H1 (cell line): ENCODE data around the gene ACSF2. TPM values are rescaled to one million over a fixed set of nuclear protein-coding genes. Genes with fewer than 3 reads are reported as not detected.
A peak's percentile ranks its signal among the peaks of the same experiment; 100 is the strongest.

ENCODE experiments used
- CTCF ChIA-PET: fragments of 300-600 bp; sonication (Branson Sonifier 250); formaldehyde crosslinking; loops from one replicate; lab custom pipeline; 2021; ENCODE audit not compliant: partially characterized antibody; lab: Charles Lee
- POLR2A ChIA-PET: fragments of 300-600 bp; sonication (Branson Sonifier 250); formaldehyde crosslinking; loops from one replicate; lab custom pipeline; 2021; ENCODE audit warnings: inconsistent platforms; ENCODE audit not compliant: partially characterized antibody; lab: Charles Lee
- DNase-seq, 2 experiments: peaks; one replicate each; pipeline versions ENCODE4 v3.0.0 to v3.0.0-alpha.2; 2010 to 2022; ENCODE audit warnings: low spot score in 2 of 2, low read depth in 1 of 2, mixed read lengths in 1 of 2
- FAIRE-seq: peaks from 2 replicates; lab custom pipeline; 2011; peaks lifted over from hg19 to GRCh38; lab: Jason Lieb, UNC
- H2AFZ ChIP-seq: 2 replicates; pipeline ENCODE4 v1.8.1; 2012; ENCODE audit warnings: low read length, inconsistent platforms
- H2AK5ac ChIP-seq: 2 replicates; pipeline ENCODE4 v1.6.1; 2013; ENCODE audit warnings: low read depth, low read length
- H2BK120ac ChIP-seq: replicated peaks from 2 replicates; pipeline ENCODE3; 2013; ENCODE audit warnings: low read depth, low read length, inconsistent platforms
- H2BK12ac ChIP-seq: 2 replicates; pipeline ENCODE4 v1.6.1; 2013; ENCODE audit warnings: low read depth, low read length
- H2BK15ac ChIP-seq: 2 replicates; pipeline ENCODE4 v1.6.1; 2013; ENCODE audit warnings: low read length
- H2BK20ac ChIP-seq: 2 replicates; pipeline ENCODE4 v1.6.1; 2013; ENCODE audit warnings: low read length
- H2BK5ac ChIP-seq: 2 replicates; pipeline ENCODE4 v1.6.1; 2013; ENCODE audit warnings: low read depth, low read length
- H3K14ac ChIP-seq: 2 replicates; pipeline ENCODE4 v1.6.1; 2013; ENCODE audit warnings: inconsistent platforms; ENCODE audit not compliant: insufficient read length
- H3K18ac ChIP-seq: 2 replicates; pipeline ENCODE4 v1.6.1; 2013; ENCODE audit warnings: low read length; ENCODE audit errors: extremely low read depth
- H3K23ac ChIP-seq: 2 replicates; pipeline ENCODE4 v1.6.1; 2013; ENCODE audit warnings: inconsistent platforms; ENCODE audit not compliant: insufficient read length
- H3K23me2 ChIP-seq: 2 replicates; pipeline ENCODE4 v1.6.1; 2013; ENCODE audit warnings: low read depth, low read length
- H3K27ac ChIP-seq: 2 replicates; pipeline ENCODE4 v1.6.1; 2011; ENCODE audit warnings: low read depth, low read length, inconsistent platforms
- H3K27me3 ChIP-seq, 4 experiments: replicated peaks in 1 of 4; 1 replicate in 1 of 4; 2 replicates in 3 of 4; pipeline versions ENCODE4 v1.6.1 to v1.8.1; 2011 to 2013; ENCODE audit warnings: low read length in 3 of 4, mild to moderate bottlenecking in 3 of 4, inconsistent platforms in 2 of 4, mixed read lengths in 2 of 4, moderate library complexity in 1 of 4; ENCODE audit not compliant: control insufficient read depth in 3 of 4, insufficient read depth in 3 of 4; ENCODE audit errors: extremely low read depth in 1 of 4
- H3K36me3 ChIP-seq, 4 experiments: 2 replicates each; pipeline versions ENCODE4 v1.6.1 to v1.8.1; 2011 to 2013; ENCODE audit warnings: mild to moderate bottlenecking in 4 of 4, low read length in 3 of 4, moderate library complexity in 2 of 4, control low read depth in 1 of 4, inconsistent platforms in 1 of 4; ENCODE audit not compliant: insufficient read depth in 4 of 4, control insufficient read depth in 2 of 4
- H3K4ac ChIP-seq: replicated peaks from 2 replicates; pipeline ENCODE3; 2013; ENCODE audit warnings: low read length, low read depth, mixed read lengths, inconsistent platforms; ENCODE audit not compliant: insufficient read length
- H3K4me1 ChIP-seq, 4 experiments: replicated peaks in 1 of 4; 1 replicate in 1 of 4; 2 replicates in 3 of 4; pipeline versions ENCODE4 v1.6.1 to v1.8.1; 2011 to 2013; ENCODE audit warnings: low read length in 3 of 4, inconsistent platforms in 2 of 4, mixed read lengths in 1 of 4; ENCODE audit not compliant: insufficient read depth in 4 of 4, control insufficient read depth in 3 of 4
- H3K4me2 ChIP-seq, 2 experiments: 2 replicates each; pipeline versions ENCODE4 v1.6.1 to v1.8.1; 2011 to 2013; ENCODE audit warnings: low read depth in 2 of 2, low read length in 2 of 2, control low read depth in 1 of 2, inconsistent platforms in 1 of 2, mild to moderate bottlenecking in 1 of 2; ENCODE audit not compliant: insufficient read depth in 1 of 2
- H3K4me3 ChIP-seq, 4 experiments: fragments of 200-600, 300-600 bp in 1 of 4; sonication (generic), shearing (Covaris generic), sonication (Bioruptor Twin) in 1 of 4; 2 replicates each; pipeline versions ENCODE4 v1.5.1 to v1.8.1; 2011 to 2016; ENCODE audit warnings: low read length in 4 of 4, low read depth in 3 of 4, control low read depth in 2 of 4, inconsistent platforms in 2 of 4, mild to moderate bottlenecking in 2 of 4, mixed read lengths in 1 of 4, moderate library complexity in 1 of 4; ENCODE audit not compliant: insufficient read depth in 2 of 4; ENCODE audit errors: extremely low read depth in 1 of 4
- H3K56ac ChIP-seq: replicated peaks from 2 replicates; pipeline ENCODE3; 2013; ENCODE audit warnings: low read depth, mild to moderate bottlenecking, mixed read lengths, low read length, inconsistent platforms; ENCODE audit not compliant: insufficient read length
- H3K79me1 ChIP-seq: 2 replicates; pipeline ENCODE4 v1.6.1; 2013; ENCODE audit warnings: low read depth, low read length, control low read depth
- H3K79me2 ChIP-seq, 2 experiments: 2 replicates each; pipeline versions ENCODE4 v1.6.1 to v1.8.1; 2012 to 2013; ENCODE audit warnings: low read length in 2 of 2, mild to moderate bottlenecking in 2 of 2, inconsistent platforms in 1 of 2; ENCODE audit not compliant: insufficient read depth in 2 of 2, control insufficient read depth in 1 of 2
- H3K9ac ChIP-seq, 4 experiments: replicated peaks in 1 of 4; 1 replicate in 1 of 4; 2 replicates in 3 of 4; pipeline versions ENCODE4 v1.6.1 to v1.8.1; 2011 to 2013; ENCODE audit warnings: low read depth in 3 of 4, low read length in 3 of 4, control low read depth in 2 of 4, mild to moderate bottlenecking in 2 of 4, moderate library complexity in 2 of 4, inconsistent platforms in 1 of 4; ENCODE audit errors: extremely low read depth in 1 of 4
- H3K9me3 ChIP-seq, 2 experiments: 2 replicates each; pipeline versions ENCODE4 v1.6.1 to v1.8.1; 2012 to 2013; ENCODE audit warnings: mild to moderate bottlenecking in 2 of 2, moderate library complexity in 2 of 2, control low read depth in 1 of 2, inconsistent platforms in 1 of 2, low read depth in 1 of 2, low read length in 1 of 2, mixed read lengths in 1 of 2; ENCODE audit not compliant: insufficient read depth in 2 of 2
- H4K20me1 ChIP-seq, 2 experiments: replicated peaks in 1 of 2; 2 replicates each; pipeline versions ENCODE3 to v1.8.1; 2011 to 2013; ENCODE audit warnings: inconsistent platforms in 2 of 2, low read length in 2 of 2, mild to moderate bottlenecking in 1 of 2; ENCODE audit not compliant: insufficient read depth in 2 of 2, control insufficient read depth in 1 of 2
- H4K5ac ChIP-seq: 2 replicates; pipeline ENCODE4 v1.6.1; 2013; ENCODE audit warnings: low read length, low read depth, mixed read lengths, inconsistent platforms; ENCODE audit not compliant: insufficient read length
- H4K8ac ChIP-seq: 2 replicates; pipeline ENCODE4 v1.8.0; 2013; ENCODE audit warnings: mild to moderate bottlenecking, moderate library complexity, low read length, inconsistent platforms; ENCODE audit not compliant: insufficient read depth; ENCODE audit errors: extremely low read depth
- H4K91ac ChIP-seq: replicated peaks from 2 replicates; pipeline ENCODE3; 2013; ENCODE audit warnings: low read length, mixed read lengths, inconsistent platforms; ENCODE audit not compliant: insufficient read length
- CEBPB ChIP-seq: IDR thresholded peaks from 2 replicates; pipeline ENCODE4 v1.6.1; 2012; ENCODE audit warnings: low read depth, low read length
- JUND ChIP-seq: IDR thresholded peaks from 2 replicates; pipeline ENCODE4 v1.6.1; 2011; ENCODE audit warnings: mild to moderate bottlenecking, improper control_type of control experiment, low read length
- WGBS, 2 experiments: shearing (Covaris generic) in 1 of 2; methylation state at CpG; one replicate each; pipeline versions ENCODE4 v1.1.6 to v1.1.7; 2013 to 2015; ENCODE audit warnings: low lambda C conversion rate in 2 of 2, mixed read lengths in 2 of 2, inconsistent platforms in 1 of 2, low coverage in 1 of 2, missing lambda C conversion rate in 1 of 2; ENCODE audit not compliant: insufficient replicate concordance in 2 of 2, insufficient coverage in 1 of 2, insufficient read length in 1 of 2; ENCODE audit errors: extremely low coverage in 1 of 2, missing lambda C conversion rate in 1 of 2; 5-methylcytosine and 5-hydroxymethylcytosine counted together
- polyA plus RNA-seq, 7 experiments: library from polyadenylated mRNA; depleted of rRNA in 3 of 7; stranded (reverse) in 5 of 7; unstranded in 2 of 7; fragments of >200 nt in 5 of 7; fragments of 200-250 nt in 2 of 7; gene quantifications; 1 replicate in 5 of 7; 2 replicates in 1 of 7; 4 replicates in 1 of 7; pipeline versions ENCODE4 v1.2.1 to v1.2.3, GENCODE V29; 2011 to 2013; ENCODE audit warnings: missing spikeins in 2 of 7, mixed read lengths in 2 of 7
- total RNA-seq: library from RNA; stranded (reverse); fragmentation: NEBNext Ultra II Directional; extraction: Animal tissue kit (Norgen Biotek cat#: 25700); gene quantifications from 2 replicates; pipeline ENCODE4 v1.2.1, GENCODE V29; 2021

ACSF2 gene
- total and polyA plus RNA-seq, 2 of the 8 experiments (the other 6 are each of a cell fraction or from before 2014, with no cell fraction given) = 14.5 to 16.3 TPM

DNA sequence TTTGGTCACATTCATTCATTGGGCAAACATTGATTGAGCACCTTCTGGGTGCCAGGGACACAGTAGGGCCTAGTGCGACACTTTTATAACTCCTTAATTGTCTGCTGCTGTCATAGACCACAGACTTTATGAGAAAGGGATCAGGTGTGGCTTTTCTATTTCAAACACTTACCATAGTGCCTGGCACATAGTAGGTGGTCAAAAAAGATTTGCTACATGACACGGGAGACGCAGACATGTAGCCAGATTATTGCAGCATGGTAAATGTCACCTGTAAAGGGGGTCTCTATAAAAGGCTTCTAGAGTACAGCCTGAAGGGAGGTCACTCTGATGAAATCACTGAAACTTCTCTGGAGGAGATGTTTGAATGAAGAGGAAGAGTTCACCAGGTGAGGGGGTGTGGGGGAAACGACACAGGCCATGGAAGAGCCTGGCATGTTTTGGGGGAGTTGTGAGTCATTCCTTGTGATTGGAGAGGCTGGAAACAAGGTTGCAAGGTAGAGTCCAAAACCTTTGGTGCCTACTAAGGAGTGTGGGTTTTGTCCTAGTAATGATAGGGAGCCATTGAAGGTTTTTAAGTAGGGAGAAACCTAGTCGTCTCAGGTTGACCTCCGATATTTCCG is 54.2 kb downstream of the ACSF2 start:
- Histone ChIP-seq H3K56ac (no peak overlapping the region), H2BK15ac (no peak overlapping the region), H3K9ac (no peak overlapping the region), H3K14ac (no peak overlapping the region), H3K27me3 (peaks cover 0 to 4% (median under 1%) of the 10 kb centered on the region in 4 experiments; a peak in 2 of 7 replicates), H2BK20ac (no peak overlapping the region), H3K23me2 (peaks cover 8% of the 10 kb centered on the region), H3K9me3 (no peaks in the 10 kb centered on the region), H4K20me1 (peaks cover 0 to 2% of the 10 kb centered on the region in 2 experiments), H3K36me3 (peaks cover 0 to 13% (median 3%) of the 10 kb centered on the region in 4 experiments; a peak in 4 of 8 replicates), H2BK12ac (no peak overlapping the region), H4K91ac (no peak overlapping the region), H3K4me2 (peak overlapping the region in 1 of 2 experiments; percentile 87; a peak in 3 of 4 replicates), H2BK120ac (no peak overlapping the region), H3K27ac (no peak overlapping the region), H4K5ac (no peak overlapping the region), H3K4ac (no peak overlapping the region), H2AK5ac (no peak overlapping the region), H3K79me1 (no peaks in the 10 kb centered on the region), H3K4me3 (peak overlapping the region in 1 of 4 experiments; percentile 74; a peak in 1 of 8 replicates), H2BK5ac (no peak overlapping the region), H2AFZ (no peak overlapping the region), H3K4me1 (peaks cover 0 to 10% (median 6%) of the 10 kb centered on the region in 4 experiments; a peak in 6 of 7 replicates), H3K18ac (no peak overlapping the region), H3K79me2 (peaks cover 0 to 3% of the 10 kb centered on the region in 2 experiments; a peak in 1 of 4 replicates), H4K8ac (no peak overlapping the region), H3K23ac (no peak overlapping the region)
- 91% methylated on average over 7 of the region's 7 CpGs; no CpG with 5 or more reads in 1 of the 2 experiments for WGBS, 2 experiments
- FAIRE-seq (no peak), DNase-seq (no peak)
- ChIA-PET POLR2A (interaction anchor here (0.8 to 1.4 kb wide), 8 partner anchors 25 to 181 kb away, joined by 3 to 4 read pairs (median 3); no protein-coding TSS in a partner anchor), CTCF (interaction anchor here (1.0 to 2.4 kb wide), 13 partner anchors 9 to 221 kb away, joined by 3 to 39 read pairs (median 5); partner anchors contain the start of genes CHAD, EPN3, LRRC59 and SPATA20)
- TF ChIP-seq JUND = no peak
- TF ChIP-seq CEBPB = no peak
